Chondrocyte (in vitro differentiated cells): Measurements from ENCODE around the gene PPM1H. TPM values are rescaled to one million over a fixed set of nuclear protein-coding genes. Genes with fewer than 3 reads are reported as not detected.

Experiments
- DNase-seq: peaks from one replicate; pipeline ENCODE4 v3.0.0; 2021; ENCODE audit warnings: mixed read lengths, low spot score
- H3K27ac Mint-ChIP-seq: one replicate; pipeline ENCODE4 v1.8.0; 2021; ENCODE audit warnings: mild to moderate bottlenecking, moderate library complexity, mixed read lengths; ENCODE audit not compliant: unreplicated experiment
- H3K27me3 Mint-ChIP-seq: 2 replicates; pipeline ENCODE4 v1.8.0; 2021; ENCODE audit warnings: low read depth, mixed read lengths
- H3K36me3 Mint-ChIP-seq: 2 replicates; pipeline ENCODE4 v1.8.0; 2021; ENCODE audit warnings: low read depth, mixed read lengths
- H3K4me1 Mint-ChIP-seq: 2 replicates; pipeline ENCODE4 v1.8.0; 2021; ENCODE audit warnings: low read depth, mild to moderate bottlenecking, mixed read lengths
- H3K4me3 Mint-ChIP-seq: one replicate; pipeline ENCODE4 v1.8.0; 2021; ENCODE audit warnings: mild to moderate bottlenecking, moderate library complexity, mixed read lengths; ENCODE audit not compliant: unreplicated experiment
- H3K9me3 Mint-ChIP-seq: 2 replicates; pipeline ENCODE4 v1.8.0; 2021; ENCODE audit warnings: low read depth, mixed read lengths
- CTCF ChIP-seq: fragments of 200-600 bp; sonication (generic); IDR thresholded peaks from 2 replicates; pipeline ENCODE4 v1.5.0; 2021; ENCODE audit warnings: antibody characterized with exemption, mild to moderate bottlenecking, moderate library complexity
- total RNA-seq: library from RNA; stranded (reverse); gene quantifications from 3 replicates; pipeline ENCODE4 v1.2.1, GENCODE V29; 2021

Gene PPM1H
- total RNA-seq, 1 donor from 2014 or later: 34.3 TPM

DNA sequence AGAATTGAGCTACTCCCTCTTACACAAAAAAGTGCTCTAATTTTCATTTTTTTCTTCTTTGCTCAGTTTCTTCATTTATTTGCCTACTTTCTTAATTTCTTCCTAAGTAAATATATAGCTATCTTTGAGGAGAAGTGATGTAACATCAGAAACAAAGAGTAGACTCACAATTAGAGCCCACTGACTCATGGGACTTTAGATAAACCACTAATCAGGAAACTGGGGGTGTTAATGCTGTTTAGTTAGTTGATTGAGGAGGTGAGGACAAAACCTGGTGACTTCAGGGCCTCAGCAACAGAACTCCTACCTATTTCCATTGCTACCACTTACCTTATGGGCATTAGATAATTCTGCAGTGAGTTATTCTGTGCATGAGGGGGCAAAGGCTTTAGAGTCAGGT is 316.6 kb downstream of the PPM1H start:
- DNase-seq: no peak
- H3K27ac Mint-ChIP-seq: peak overlapping the region; percentile 18
- H3K4me1 Mint-ChIP-seq: peaks cover 11% of the 10 kb centered on the region
- no peak overlapping the region for H3K4me3 Mint-ChIP-seq
- no peaks in the 10 kb centered on the region for H3K9me3 Mint-ChIP-seq
- no peaks in the 10 kb centered on the region for H3K27me3 Mint-ChIP-seq
- no peak for TF ChIP-seq CTCF
- H3K36me3 Mint-ChIP-seq: peaks cover 7% of the 10 kb centered on the region

GRCh38 chr12:62613081-62613480 is 321.9 kb downstream of the PPM1H start:
- Mint-ChIP-seq H3K4me3 (no peak overlapping the region), H3K9me3 (no peaks in the 10 kb centered on the region), H3K4me1 (peaks cover 35% of the 10 kb centered on the region), H3K27me3 (no peaks in the 10 kb centered on the region), H3K27ac (no peak overlapping the region), H3K36me3 (peaks cover 9% of the 10 kb centered on the region)
- no peak for DNase-seq
- no peak for TF ChIP-seq CTCF

DNA sequence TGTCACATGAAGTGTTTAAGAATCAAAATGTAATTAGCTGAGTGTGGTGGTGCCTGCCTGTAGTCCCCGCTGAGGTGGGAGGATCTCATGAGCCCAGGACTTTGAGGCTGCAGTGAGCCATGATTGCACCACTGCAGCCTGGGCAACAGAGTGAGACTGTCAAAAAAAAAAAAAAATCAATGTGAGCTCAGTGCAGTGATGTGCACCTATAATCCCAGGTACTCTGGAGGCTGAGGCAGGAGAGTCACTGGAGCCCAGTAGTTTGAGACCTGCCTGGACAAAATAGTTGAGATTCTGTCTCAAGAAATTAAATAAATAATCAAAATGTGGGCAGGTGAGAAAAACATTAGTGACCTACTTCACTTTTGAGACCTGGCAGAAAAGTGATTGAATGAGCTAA is 328.3 kb downstream of the PPM1H start:
- H3K4me1 Mint-ChIP-seq: peaks cover 55% of the 10 kb centered on the region
- H3K27ac Mint-ChIP-seq: peak overlapping the region; percentile 54
- no peak for TF ChIP-seq CTCF
- H3K9me3 Mint-ChIP-seq: no peaks in the 10 kb centered on the region
- no peak for DNase-seq
- H3K4me3 Mint-ChIP-seq: no peak overlapping the region
- no peaks in the 10 kb centered on the region for H3K27me3 Mint-ChIP-seq
- H3K36me3 Mint-ChIP-seq: peaks cover 2% of the 10 kb centered on the region

DNA sequence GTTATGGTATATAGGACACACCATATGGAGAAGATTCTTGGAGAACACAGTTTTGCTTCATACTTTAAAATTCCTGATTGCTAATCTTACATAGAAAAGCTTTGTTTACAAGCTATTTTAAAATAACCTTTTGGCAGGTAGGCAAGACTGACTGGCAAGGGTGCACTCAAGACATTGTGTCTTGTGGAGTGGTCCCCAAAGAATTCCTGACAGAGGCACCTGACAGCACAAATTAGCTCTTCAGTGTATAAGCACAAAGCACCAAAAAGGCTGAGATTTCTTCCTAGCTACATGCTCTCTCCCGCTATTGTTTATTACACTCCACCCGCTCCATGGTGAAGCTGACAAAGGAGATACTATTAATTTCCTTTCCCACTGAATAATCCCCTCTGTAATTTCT is 329.0 kb downstream of the PPM1H start:
- H3K27me3 Mint-ChIP-seq: no peaks in the 10 kb centered on the region
- H3K4me3 Mint-ChIP-seq: peak overlapping the region; percentile 86
- H3K27ac Mint-ChIP-seq: peak overlapping the region; percentile 54
- H3K36me3 Mint-ChIP-seq: peaks cover 2% of the 10 kb centered on the region
- H3K9me3 Mint-ChIP-seq: no peaks in the 10 kb centered on the region
- no peak for DNase-seq
- peaks cover 62% of the 10 kb centered on the region for H3K4me1 Mint-ChIP-seq
- TF ChIP-seq CTCF: no peak

DNA sequence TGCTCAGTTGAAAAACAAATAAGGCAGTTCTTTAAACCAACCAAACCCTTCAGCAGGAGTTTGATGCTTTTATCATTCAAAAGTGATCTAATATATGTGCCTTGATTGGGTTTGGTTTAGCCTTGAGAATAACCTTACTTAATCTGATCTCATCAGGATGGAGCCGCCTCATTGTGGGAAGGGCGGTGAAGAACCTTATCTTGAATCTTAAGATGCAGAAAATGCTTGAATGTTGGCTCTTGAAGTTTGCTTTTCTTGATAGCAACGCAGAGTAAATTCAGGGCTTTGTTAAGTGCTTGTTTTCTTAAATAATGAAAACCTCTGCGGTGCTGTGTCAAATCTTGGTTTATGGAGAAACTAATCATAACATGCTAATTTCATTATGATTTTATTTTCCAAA is 330.1 kb downstream of the PPM1H start:
- Mint-ChIP-seq H3K36me3 (peaks cover 2% of the 10 kb centered on the region), H3K27me3 (no peaks in the 10 kb centered on the region), H3K27ac (peak overlapping the region; percentile 99), H3K4me1 (peaks cover 56% of the 10 kb centered on the region), H3K9me3 (no peaks in the 10 kb centered on the region), H3K4me3 (peak overlapping the region; percentile 86)
- no peak for DNase-seq
- TF ChIP-seq CTCF: no peak
